Naive thymus-derived CD4-positive, alpha-beta T cell (primary cell): Measurements from ENCODE around the gene CFAP69. TPM values are rescaled to one million over a fixed set of nuclear protein-coding genes. Genes with fewer than 3 reads are reported as not detected.
A peak's percentile ranks its signal among the peaks of the same experiment; 100 is the strongest.

Experiments used
- ATAC-seq: fragments of 150-1000 bp; cut with Tn5 transposase; 2 replicates; pipeline ENCODE4 v1.10.0; 2021; ENCODE audit warnings: mild to moderate bottlenecking, moderate library complexity
- CTCF ChIA-PET: fragments of 350-600 bp; sonication (Branson Sonifier 250); formaldehyde crosslinking; loops from one replicate; lab custom pipeline; 2021; ENCODE audit warnings: antibody characterized with exemption; lab: Charles Lee
- POLR2A ChIA-PET: fragments of 350-600 bp; sonication (Branson Sonifier 250); formaldehyde crosslinking; loops from one replicate; lab custom pipeline; 2021; ENCODE audit warnings: antibody characterized with exemption, inconsistent platforms; lab: Charles Lee
- DNase-seq, 9 donors: peaks; one replicate each; pipeline versions ENCODE4 v3.0.0 to v3.0.0-alpha.2; 2020 to 2022; ENCODE audit warnings: mixed read lengths in 1 of 9
- H3K27ac ChIP-seq: one replicate; pipeline ENCODE4 v1.7.0; 2013; ENCODE audit warnings: mild to moderate bottlenecking, low read depth, low read length, moderate library complexity
- H3K27me3 ChIP-seq, 2 donors: one replicate each; pipeline ENCODE4 v1.7.0; 2013; ENCODE audit warnings: low read length in 2 of 2, mild to moderate bottlenecking in 2 of 2, moderate library complexity in 2 of 2; ENCODE audit not compliant: control insufficient read depth in 2 of 2, insufficient read depth in 2 of 2
- H3K36me3 ChIP-seq, 3 experiments: 1 replicate in 2 of 3; 2 replicates in 1 of 3; pipeline ENCODE4 v1.7.0; 2013; ENCODE audit warnings: low read length in 3 of 3, mild to moderate bottlenecking in 3 of 3, moderate library complexity in 1 of 3; ENCODE audit not compliant: insufficient read depth in 3 of 3, control insufficient read depth in 2 of 3
- H3K4me1 ChIP-seq, 2 donors: one replicate each; pipeline ENCODE4 v1.7.0; 2013; ENCODE audit warnings: low read length in 2 of 2, mild to moderate bottlenecking in 2 of 2, moderate library complexity in 1 of 2; ENCODE audit not compliant: control insufficient read depth in 2 of 2, insufficient read depth in 2 of 2
- H3K4me3 ChIP-seq: 2 replicates; pipeline ENCODE4 v1.7.0; 2013; ENCODE audit warnings: mild to moderate bottlenecking, low read length
- H3K9me3 ChIP-seq, 3 experiments: 1 replicate in 2 of 3; 2 replicates in 1 of 3; pipeline ENCODE4 v1.7.0; 2013; ENCODE audit warnings: low read length in 3 of 3; ENCODE audit not compliant: control insufficient read depth in 2 of 3
- H3K27ac Mint-ChIP-seq, 9 donors: one replicate each; pipeline ENCODE4 v1.8.0; 2020 to 2022; ENCODE audit warnings: mixed read lengths in 9 of 9, mild to moderate bottlenecking in 8 of 9, moderate library complexity in 5 of 9, inconsistent platforms in 2 of 9
- H3K27me3 Mint-ChIP-seq, 5 donors: one replicate each; pipeline ENCODE4 v1.8.0; 2021 to 2022; ENCODE audit warnings: mixed read lengths in 5 of 5, mild to moderate bottlenecking in 1 of 5
- H3K36me3 Mint-ChIP-seq, 5 donors: one replicate each; pipeline ENCODE4 v1.8.0; 2020 to 2022; ENCODE audit warnings: mixed read lengths in 5 of 5, mild to moderate bottlenecking in 3 of 5, inconsistent platforms in 1 of 5
- H3K4me1 Mint-ChIP-seq, 7 donors: one replicate each; pipeline ENCODE4 v1.8.0; 2020 to 2022; ENCODE audit warnings: mixed read lengths in 7 of 7, mild to moderate bottlenecking in 3 of 7, inconsistent platforms in 1 of 7
- H3K4me3 Mint-ChIP-seq, 10 donors: one replicate each; pipeline ENCODE4 v1.8.0; 2020 to 2022; ENCODE audit warnings: mild to moderate bottlenecking in 10 of 10, mixed read lengths in 10 of 10, moderate library complexity in 6 of 10, inconsistent platforms in 2 of 10
- H3K9me3 Mint-ChIP-seq, 11 donors: one replicate each; pipeline ENCODE4 v1.8.0; 2020 to 2022; ENCODE audit warnings: mixed read lengths in 11 of 11, mild to moderate bottlenecking in 4 of 11, inconsistent platforms in 1 of 11, moderate library complexity in 1 of 11
- intact Hi-C, 2 donors: fragments of 100-400 bp; cut with micrococcal nuclease; formaldehyde crosslinking; loops; one replicate each; pipeline ENCODE4 v1.15.1; 2023
- polyA plus RNA-seq, 2 donors: library from polyadenylated mRNA; unstranded; fragments of 300-500 nt; fragmentation: Illumina TruSeq; gene quantifications; one replicate each; pipeline ENCODE4 v1.2.3, GENCODE V29; 2021
- total RNA-seq, 6 experiments: library from RNA in 5 of 6; stranded (reverse) in 5 of 6; gene quantifications; 1 replicate in 5 of 6; 2 replicates in 1 of 6; pipeline ENCODE4 v1.2.3 and lab custom pipeline; 2021 to 2026

CFAP69 gene
- total and polyA plus RNA-seq, 7 experiments from 2014 or later = 0.30 to 0.80 TPM; not detected in 5

GRCh38 chr7:90211391-90212148 is 33.4 kb upstream of the CFAP69 start, which contains the start of gene STEAP2:
STEAP2 (plus strand) TSS chr7:90211740; CDS start chr7:90225083, 13,343 bp downstream.
- peak in 1 of 9 donors; percentile 35 for DNase-seq
- CTCF ChIA-PET = no interaction called here
- intact Hi-C loops = loop anchor here in 1 of 2 donors (5.0 kb wide), 1 partner anchor 44 kb away; no protein-coding TSS in a partner anchor
- Histone ChIP-seq H3K27me3 (no peaks in the 10 kb centered on the region), H3K27ac (no peak within 1 kb of the TSS), H3K9me3 (no peaks in the 10 kb centered on the region), H3K4me1 (no peaks in the 10 kb centered on the region), H3K36me3 (no peaks in the 10 kb centered on the region), H3K4me3 (no peak within 1 kb of the TSS)
- peaks cover 10 to 27% (median 14%) of the 10 kb centered on the region in 5 donors for H3K27me3 Mint-ChIP-seq
- no peaks in the 10 kb centered on the region for H3K36me3 Mint-ChIP-seq
- POLR2A ChIA-PET = no interaction called here
- peak within 1 kb of the TSS in 8 of 10 donors; percentile 10 to 66 (median 45) for H3K4me3 Mint-ChIP-seq
- peak; percentile 68 for ATAC-seq
- no peak within 1 kb of the TSS for H3K27ac Mint-ChIP-seq
- H3K9me3 Mint-ChIP-seq = peaks cover 0 to 4% (median 0%) of the 10 kb centered on the region in 11 donors
- peaks cover 0 to 6% (median 6%) of the 10 kb centered on the region in 7 donors for H3K4me1 Mint-ChIP-seq

DNA sequence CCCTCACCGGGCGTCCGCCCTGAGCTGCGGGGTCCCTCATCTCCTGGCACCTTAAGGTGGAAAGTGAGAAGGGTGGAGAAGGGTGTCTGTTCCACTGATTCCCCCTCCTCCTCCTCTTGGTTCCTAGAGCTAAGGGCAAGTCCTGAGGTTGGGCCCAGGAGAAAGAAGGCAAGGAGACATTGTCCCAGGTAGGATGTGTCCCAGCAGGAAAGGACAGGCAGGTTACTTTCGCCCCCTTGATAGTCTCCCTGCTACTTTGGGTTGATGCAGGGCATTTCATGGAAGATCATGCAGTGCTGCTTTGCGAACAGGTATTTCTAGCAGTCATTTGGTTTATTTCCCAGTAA is 32.9 kb upstream of the CFAP69 start:
- ChIA-PET CTCF (no interaction called here), POLR2A (no interaction called here)
- H3K36me3 ChIP-seq = no peaks in the 10 kb centered on the region
- H3K4me1 ChIP-seq = no peaks in the 10 kb centered on the region
- H3K36me3 Mint-ChIP-seq = no peaks in the 10 kb centered on the region
- no peaks in the 10 kb centered on the region for H3K9me3 ChIP-seq
- DNase-seq (no peak), ATAC-seq (peak; percentile 8)
- H3K27me3 Mint-ChIP-seq = peaks cover 10 to 27% (median 14%) of the 10 kb centered on the region in 5 donors
- intact Hi-C loops = loop anchor here in 1 of 2 donors (5.0 kb wide), 1 partner anchor 45 kb away; no protein-coding TSS in a partner anchor
- H3K27ac ChIP-seq = no peak overlapping the region
- H3K4me3 Mint-ChIP-seq = peak overlapping the region in 1 of 10 donors; percentile 66
- peaks cover 0 to 6% (median 6%) of the 10 kb centered on the region in 7 donors for H3K4me1 Mint-ChIP-seq
- no peak overlapping the region for H3K27ac Mint-ChIP-seq
- peaks cover 0 to 4% (median 0%) of the 10 kb centered on the region in 11 donors for H3K9me3 Mint-ChIP-seq
- no peak overlapping the region for H3K4me3 ChIP-seq
- no peaks in the 10 kb centered on the region for H3K27me3 ChIP-seq

GRCh38 chr7:90213521-90213920 is 31.5 kb upstream of the CFAP69 start:
- Mint-ChIP-seq H3K27me3 (peaks cover 14 to 28% (median 21%) of the 10 kb centered on the region in 5 donors), H3K27ac (no peak overlapping the region), H3K36me3 (no peaks in the 10 kb centered on the region), H3K4me3 (no peak overlapping the region), H3K9me3 (peaks cover 0 to 5% (median 0%) of the 10 kb centered on the region in 11 donors), H3K4me1 (peaks cover 0 to 6% (median 6%) of the 10 kb centered on the region in 7 donors)
- no peak overlapping the region for H3K4me3 ChIP-seq
- no peak overlapping the region for H3K27ac ChIP-seq
- no peaks in the 10 kb centered on the region for H3K27me3 ChIP-seq
- H3K36me3 ChIP-seq = no peaks in the 10 kb centered on the region
- ChIA-PET POLR2A (interaction anchor here (0.7 kb wide), 1 partner anchor 1346 kb away, joined by 4 read pairs; no protein-coding TSS in a partner anchor), CTCF (no interaction called here)
- H3K9me3 ChIP-seq = no peaks in the 10 kb centered on the region
- ATAC-seq (no peak), DNase-seq (no peak)
- intact Hi-C loops = loop anchor here in 1 of 2 donors (5.0 kb wide), 1 partner anchor 46 kb away; no protein-coding TSS in a partner anchor
- no peaks in the 10 kb centered on the region for H3K4me1 ChIP-seq

DNA sequence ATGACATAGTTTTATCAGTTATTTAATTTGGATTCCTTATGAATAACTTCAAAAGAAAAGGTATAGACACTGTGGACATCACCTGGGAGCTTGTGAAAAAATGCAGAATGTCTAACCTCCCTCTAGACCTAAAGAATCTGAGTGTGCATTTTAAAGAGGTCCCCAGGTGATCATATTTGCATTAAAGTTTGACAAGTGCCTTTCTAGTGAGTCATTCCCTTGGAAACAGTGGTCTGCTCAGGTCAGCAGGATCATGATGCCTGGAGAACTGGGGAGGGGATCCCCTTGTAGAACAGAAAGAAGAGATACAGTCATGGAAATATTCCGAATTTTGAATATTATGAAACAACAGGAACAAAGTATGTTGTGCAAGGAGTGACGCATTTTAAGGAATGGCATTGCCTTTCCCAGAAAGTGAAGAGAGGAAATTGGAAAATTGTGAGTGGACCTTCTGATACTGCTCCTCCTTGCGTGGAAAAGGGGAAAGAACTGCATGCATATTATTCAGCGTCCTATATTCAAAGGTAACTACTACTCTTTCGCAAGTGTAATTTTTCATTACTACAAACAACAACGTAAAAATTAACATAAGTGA is 28.8 kb upstream of the CFAP69 start:
- intact Hi-C loops = no loop called here
- ChIA-PET CTCF (no interaction called here), POLR2A (no interaction called here)
- no peaks in the 10 kb centered on the region for H3K36me3 Mint-ChIP-seq
- no peaks in the 10 kb centered on the region for H3K4me1 ChIP-seq
- H3K9me3 ChIP-seq = no peaks in the 10 kb centered on the region
- ATAC-seq = no peak
- H3K27ac Mint-ChIP-seq = no peak overlapping the region
- H3K27me3 ChIP-seq = no peaks in the 10 kb centered on the region
- H3K27ac ChIP-seq = no peak overlapping the region
- H3K4me1 Mint-ChIP-seq = peaks cover 0 to 2% (median under 1%) of the 10 kb centered on the region in 7 donors
- H3K9me3 Mint-ChIP-seq = peaks cover 0 to 7% (median 0%) of the 10 kb centered on the region in 11 donors
- H3K4me3 Mint-ChIP-seq = no peak overlapping the region
- no peak overlapping the region for H3K4me3 ChIP-seq
- H3K27me3 Mint-ChIP-seq = peaks cover 12 to 28% (median 19%) of the 10 kb centered on the region in 5 donors
- no peak for DNase-seq
- H3K36me3 ChIP-seq = no peaks in the 10 kb centered on the region

DNA sequence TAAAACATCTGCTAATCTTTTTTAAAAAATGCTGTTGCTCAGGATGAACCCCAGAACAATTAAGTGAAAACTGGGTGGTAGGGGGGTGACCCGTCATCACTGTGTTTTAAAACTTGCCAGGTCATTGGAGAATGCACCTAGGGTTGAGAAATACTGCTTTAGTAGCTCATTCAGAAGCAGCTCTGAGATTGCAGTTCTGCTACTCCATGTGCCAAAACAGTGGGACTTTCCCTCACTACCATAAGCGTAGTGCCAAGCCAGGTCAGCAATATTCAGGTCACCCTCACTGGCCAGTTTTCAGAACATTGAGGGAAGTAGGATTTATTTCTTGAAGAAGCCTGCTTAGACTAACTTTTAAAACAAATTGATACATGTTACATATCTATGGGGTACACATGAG is 28.2 kb upstream of the CFAP69 start:
- H3K9me3 ChIP-seq = no peaks in the 10 kb centered on the region
- POLR2A ChIA-PET = no interaction called here
- Mint-ChIP-seq H3K4me1 (no peaks in the 10 kb centered on the region), H3K36me3 (no peaks in the 10 kb centered on the region), H3K4me3 (no peak overlapping the region), H3K27ac (no peak overlapping the region), H3K27me3 (peaks cover 10 to 29% (median 22%) of the 10 kb centered on the region in 5 donors), H3K9me3 (peaks cover 0 to 7% (median 0%) of the 10 kb centered on the region in 11 donors)
- CTCF ChIA-PET = no interaction called here
- H3K4me1 ChIP-seq = no peaks in the 10 kb centered on the region
- ATAC-seq (no peak), DNase-seq (no peak)
- intact Hi-C loops = no loop called here
- no peak overlapping the region for H3K27ac ChIP-seq
- H3K4me3 ChIP-seq = no peak overlapping the region
- no peaks in the 10 kb centered on the region for H3K27me3 ChIP-seq
- no peaks in the 10 kb centered on the region for H3K36me3 ChIP-seq

DNA sequence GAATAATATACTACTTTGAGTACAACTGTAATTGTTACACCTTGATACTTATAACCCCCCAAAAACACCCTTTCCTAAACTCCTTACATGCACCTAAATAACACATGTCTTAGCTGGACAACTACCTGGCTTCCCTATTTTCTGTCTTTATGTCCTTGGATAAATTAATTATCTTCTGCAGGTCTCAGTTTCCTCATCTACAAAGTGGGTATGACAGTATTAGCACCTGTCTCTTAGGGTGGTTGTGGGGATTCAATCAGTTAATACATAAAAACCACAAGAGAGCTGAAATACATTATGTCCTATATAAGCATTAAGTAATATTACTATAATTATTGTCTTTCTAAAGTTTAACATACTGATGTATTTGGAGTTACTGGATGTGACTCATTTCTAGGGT is 22.6 kb upstream of the CFAP69 start:
- no peaks in the 10 kb centered on the region for H3K9me3 ChIP-seq
- H3K4me3 ChIP-seq = no peak overlapping the region
- no peak overlapping the region for H3K4me3 Mint-ChIP-seq
- no peaks in the 10 kb centered on the region for H3K4me1 Mint-ChIP-seq
- ATAC-seq = no peak
- CTCF ChIA-PET = no interaction called here
- no peaks in the 10 kb centered on the region for H3K36me3 ChIP-seq
- POLR2A ChIA-PET = no interaction called here
- no peaks in the 10 kb centered on the region for H3K36me3 Mint-ChIP-seq
- intact Hi-C loops = no loop called here
- peaks cover 0 to 7% (median 0%) of the 10 kb centered on the region in 11 donors for H3K9me3 Mint-ChIP-seq
- DNase-seq = no peak
- H3K4me1 ChIP-seq = no peaks in the 10 kb centered on the region
- no peaks in the 10 kb centered on the region for H3K27me3 ChIP-seq
- no peak overlapping the region for H3K27ac ChIP-seq
- no peak overlapping the region for H3K27ac Mint-ChIP-seq
- H3K27me3 Mint-ChIP-seq = peaks cover 18 to 58% (median 40%) of the 10 kb centered on the region in 5 donors
